K562 (cell line): Measurements from ENCODE around the gene LMBRD1. TPM values are rescaled to one million over a fixed set of nuclear protein-coding genes. Genes with fewer than 3 reads are reported as not detected.

Experiments used
- FOSL1 ChIP-seq: fragments of 200-800 bp; sonication (Bioruptor generic); conservative IDR thresholded peaks from 2 replicates; pipeline ENCODE4 v1.6.1; 2016; ENCODE audit warnings: missing genetic modification characterization, missing compliant biosample characterization
- FOXA3 ChIP-seq, 2 experiments: fragments of 450-650 bp in 1 of 2; sonication (generic) in 1 of 2; formaldehyde crosslinking; IDR thresholded peaks in 1 of 2; conservative IDR thresholded peaks in 1 of 2; 2 replicates each; pipeline versions ENCODE4 v1.4.0 to v1.8.0; 2020 to 2022; ENCODE audit warnings: mild to moderate bottlenecking in 2 of 2, missing genetic modification reagents in 1 of 2
- HDAC2 ChIP-seq: fragments of 450-650 bp; IDR thresholded peaks from 2 replicates; pipeline ENCODE4 v1.6.1; 2016; ENCODE audit warnings: mild to moderate bottlenecking
- JUND ChIP-seq, 2 experiments: IDR thresholded peaks; 2 replicates in 1 of 2; 3 replicates in 1 of 2; pipeline ENCODE4 v1.6.1; 2011; ENCODE audit warnings: borderline replicate concordance in 2 of 2, low read depth in 2 of 2, low read length in 2 of 2, improper control_type of control experiment in 1 of 2, missing biosample characterization in 1 of 2, missing genetic modification characterization in 1 of 2, missing genetic modification reagents in 1 of 2
- KDM1A ChIP-seq, 2 experiments: fragments of 450-650 bp; IDR thresholded peaks; 2 replicates each; pipeline ENCODE4 v1.6.1; 2016; ENCODE audit warnings: mild to moderate bottlenecking in 2 of 2
- MEF2D ChIP-seq: conservative IDR thresholded peaks from 2 replicates; pipeline ENCODE4 v1.6.1; 2016; ENCODE audit warnings: low read depth, missing genetic modification characterization, missing compliant biosample characterization
- NFIX ChIP-seq: fragments of 250-450 bp; sonication (Bioruptor Pico); IDR thresholded peaks from 2 replicates; pipeline ENCODE4 v1.4.0; 2020; ENCODE audit warnings: low read depth, mild to moderate bottlenecking, moderate library complexity
- PHB2 ChIP-seq: fragments of 450-650 bp; IDR thresholded peaks from 2 replicates; pipeline ENCODE4 v1.6.1; 2017; ENCODE audit warnings: low read depth
- RCOR1 ChIP-seq, 2 experiments: IDR thresholded peaks; 2 replicates each; pipeline ENCODE4 v1.6.1; 2012; ENCODE audit warnings: low read depth in 2 of 2, low read length in 2 of 2, borderline replicate concordance in 1 of 2, improper control_type of control experiment in 1 of 2
- ZNF133 ChIP-seq: fragments of 250-450 bp; sonication (Bioruptor Pico); IDR thresholded peaks from 2 replicates; pipeline ENCODE4 v1.4.0; 2020; ENCODE audit warnings: mild to moderate bottlenecking
- polyA plus RNA-seq, 8 experiments: library from polyadenylated mRNA; depleted of rRNA in 4 of 8; stranded (reverse) in 5 of 8; unstranded in 3 of 8; fragments of >200 nt; fragmentation: Nextera tagmentation in 2 of 8; fragmentation: Illumina TruSeq in 1 of 8; extraction: Ambion mirVana in 2 of 8; extraction: Trizol in 1 of 8; gene quantifications; 2 replicates each; pipeline versions ENCODE4 v1.2.1 to v1.2.3, GENCODE V29; 2011 to 2014; ENCODE audit warnings: inconsistent platforms in 1 of 8, missing spikeins in 1 of 8
- total RNA-seq, 7 experiments: library from RNA; depleted of rRNA in 6 of 7; stranded (reverse); fragments of >200 nt in 6 of 7; fragmentation: Illumina TruSeq in 2 of 7; extraction: Trizol in 2 of 7; gene quantifications; 2 replicates each; pipeline versions ENCODE4 v1.2.1 to v1.2.3, GENCODE V29; 2011 to 2021; ENCODE audit warnings: low replicate concordance in 1 of 7
- TF ChIP-seq, protein P1 (sequence below): sonication (generic); formaldehyde crosslinking; IDR thresholded peaks from 2 replicates; pipeline ENCODE4 v1.8.1; 2023; ENCODE audit warnings: missing genetic modification reagents, mild to moderate bottlenecking, borderline replicate concordance
- TF ChIP-seq, protein P2 (sequence below): sonication (generic); formaldehyde crosslinking; IDR thresholded peaks from 2 replicates; pipeline ENCODE4 v1.8.0; 2023; ENCODE audit warnings: missing genetic modification reagents, mild to moderate bottlenecking, borderline replicate concordance
- TF ChIP-seq, protein P3 (sequence below), 2 experiments: fragments of 150-350 bp in 1 of 2; IDR thresholded peaks; 2 replicates each; pipeline ENCODE4 v1.6.1; 2012 to 2016; ENCODE audit warnings: low read depth in 2 of 2, low read length in 2 of 2, mild to moderate bottlenecking in 1 of 2, moderate library complexity in 1 of 2

The LMBRD1 gene
- total and polyA plus RNA-seq, 9 of the 15 experiments (the other 6 are each of a cell fraction or from before 2014, with no cell fraction given), result 14.0 to 85.2 (median 26.5) TPM

DNA sequence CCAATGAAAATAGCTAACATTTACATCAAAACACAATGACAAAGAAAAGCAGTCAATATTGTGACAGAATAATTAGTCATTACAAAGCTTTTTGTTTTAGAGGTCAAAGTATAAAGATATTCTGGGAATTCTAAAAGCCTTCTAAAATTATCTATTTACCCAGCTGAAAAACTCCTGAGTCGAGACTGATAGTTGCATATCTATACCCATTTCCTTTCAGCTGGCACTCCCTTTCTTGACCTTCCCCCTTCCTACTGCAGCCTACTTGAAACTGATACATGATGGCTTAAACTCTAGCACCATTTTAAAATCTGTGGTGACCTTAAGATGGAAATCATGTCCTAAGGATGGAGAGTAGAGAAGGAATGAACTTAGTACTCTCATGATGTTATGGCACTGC is 38.6 kb downstream of the LMBRD1 start (continued):
- TF ChIP-seq, protein P1, sequence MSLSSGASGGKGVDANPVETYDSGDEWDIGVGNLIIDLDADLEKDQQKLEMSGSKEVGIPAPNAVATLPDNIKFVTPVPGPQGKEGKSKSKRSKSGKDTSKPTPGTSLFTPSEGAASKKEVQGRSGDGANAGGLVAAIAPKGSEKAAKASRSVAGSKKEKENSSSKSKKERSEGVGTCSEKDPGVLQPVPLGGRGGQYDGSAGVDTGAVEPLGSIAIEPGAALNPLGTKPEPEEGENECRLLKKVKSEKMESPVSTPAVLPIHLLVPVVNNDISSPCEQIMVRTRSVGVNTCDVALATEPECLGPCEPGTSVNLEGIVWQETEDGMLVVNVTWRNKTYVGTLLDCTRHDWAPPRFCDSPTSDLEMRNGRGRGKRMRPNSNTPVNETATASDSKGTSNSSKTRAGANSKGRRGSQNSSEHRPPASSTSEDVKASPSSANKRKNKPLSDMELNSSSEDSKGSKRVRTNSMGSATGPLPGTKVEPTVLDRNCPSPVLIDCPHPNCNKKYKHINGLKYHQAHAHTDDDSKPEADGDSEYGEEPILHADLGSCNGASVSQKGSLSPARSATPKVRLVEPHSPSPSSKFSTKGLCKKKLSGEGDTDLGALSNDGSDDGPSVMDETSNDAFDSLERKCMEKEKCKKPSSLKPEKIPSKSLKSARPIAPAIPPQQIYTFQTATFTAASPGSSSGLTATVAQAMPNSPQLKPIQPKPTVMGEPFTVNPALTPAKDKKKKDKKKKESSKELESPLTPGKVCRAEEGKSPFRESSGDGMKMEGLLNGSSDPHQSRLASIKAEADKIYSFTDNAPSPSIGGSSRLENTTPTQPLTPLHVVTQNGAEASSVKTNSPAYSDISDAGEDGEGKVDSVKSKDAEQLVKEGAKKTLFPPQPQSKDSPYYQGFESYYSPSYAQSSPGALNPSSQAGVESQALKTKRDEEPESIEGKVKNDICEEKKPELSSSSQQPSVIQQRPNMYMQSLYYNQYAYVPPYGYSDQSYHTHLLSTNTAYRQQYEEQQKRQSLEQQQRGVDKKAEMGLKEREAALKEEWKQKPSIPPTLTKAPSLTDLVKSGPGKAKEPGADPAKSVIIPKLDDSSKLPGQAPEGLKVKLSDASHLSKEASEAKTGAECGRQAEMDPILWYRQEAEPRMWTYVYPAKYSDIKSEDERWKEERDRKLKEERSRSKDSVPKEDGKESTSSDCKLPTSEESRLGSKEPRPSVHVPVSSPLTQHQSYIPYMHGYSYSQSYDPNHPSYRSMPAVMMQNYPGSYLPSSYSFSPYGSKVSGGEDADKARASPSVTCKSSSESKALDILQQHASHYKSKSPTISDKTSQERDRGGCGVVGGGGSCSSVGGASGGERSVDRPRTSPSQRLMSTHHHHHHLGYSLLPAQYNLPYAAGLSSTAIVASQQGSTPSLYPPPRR, result no peak
- TF ChIP-seq, protein P2, sequence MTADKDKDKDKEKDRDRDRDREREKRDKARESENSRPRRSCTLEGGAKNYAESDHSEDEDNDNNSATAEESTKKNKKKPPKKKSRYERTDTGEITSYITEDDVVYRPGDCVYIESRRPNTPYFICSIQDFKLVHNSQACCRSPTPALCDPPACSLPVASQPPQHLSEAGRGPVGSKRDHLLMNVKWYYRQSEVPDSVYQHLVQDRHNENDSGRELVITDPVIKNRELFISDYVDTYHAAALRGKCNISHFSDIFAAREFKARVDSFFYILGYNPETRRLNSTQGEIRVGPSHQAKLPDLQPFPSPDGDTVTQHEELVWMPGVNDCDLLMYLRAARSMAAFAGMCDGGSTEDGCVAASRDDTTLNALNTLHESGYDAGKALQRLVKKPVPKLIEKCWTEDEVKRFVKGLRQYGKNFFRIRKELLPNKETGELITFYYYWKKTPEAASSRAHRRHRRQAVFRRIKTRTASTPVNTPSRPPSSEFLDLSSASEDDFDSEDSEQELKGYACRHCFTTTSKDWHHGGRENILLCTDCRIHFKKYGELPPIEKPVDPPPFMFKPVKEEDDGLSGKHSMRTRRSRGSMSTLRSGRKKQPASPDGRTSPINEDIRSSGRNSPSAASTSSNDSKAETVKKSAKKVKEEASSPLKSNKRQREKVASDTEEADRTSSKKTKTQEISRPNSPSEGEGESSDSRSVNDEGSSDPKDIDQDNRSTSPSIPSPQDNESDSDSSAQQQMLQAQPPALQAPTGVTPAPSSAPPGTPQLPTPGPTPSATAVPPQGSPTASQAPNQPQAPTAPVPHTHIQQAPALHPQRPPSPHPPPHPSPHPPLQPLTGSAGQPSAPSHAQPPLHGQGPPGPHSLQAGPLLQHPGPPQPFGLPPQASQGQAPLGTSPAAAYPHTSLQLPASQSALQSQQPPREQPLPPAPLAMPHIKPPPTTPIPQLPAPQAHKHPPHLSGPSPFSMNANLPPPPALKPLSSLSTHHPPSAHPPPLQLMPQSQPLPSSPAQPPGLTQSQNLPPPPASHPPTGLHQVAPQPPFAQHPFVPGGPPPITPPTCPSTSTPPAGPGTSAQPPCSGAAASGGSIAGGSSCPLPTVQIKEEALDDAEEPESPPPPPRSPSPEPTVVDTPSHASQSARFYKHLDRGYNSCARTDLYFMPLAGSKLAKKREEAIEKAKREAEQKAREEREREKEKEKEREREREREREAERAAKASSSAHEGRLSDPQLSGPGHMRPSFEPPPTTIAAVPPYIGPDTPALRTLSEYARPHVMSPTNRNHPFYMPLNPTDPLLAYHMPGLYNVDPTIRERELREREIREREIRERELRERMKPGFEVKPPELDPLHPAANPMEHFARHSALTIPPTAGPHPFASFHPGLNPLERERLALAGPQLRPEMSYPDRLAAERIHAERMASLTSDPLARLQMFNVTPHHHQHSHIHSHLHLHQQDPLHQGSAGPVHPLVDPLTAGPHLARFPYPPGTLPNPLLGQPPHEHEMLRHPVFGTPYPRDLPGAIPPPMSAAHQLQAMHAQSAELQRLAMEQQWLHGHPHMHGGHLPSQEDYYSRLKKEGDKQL (CRISPR knock-in tag), result no peak
- no peak for TF ChIP-seq ZNF133 (CRISPR knock-in tag)
- peak; percentile 54; the same call in 1 of the 2 replicates for TF ChIP-seq JUND (IDR thresholded peaks at IDR 0.05; ENCODE audit: borderline replicate concordance, low read depth, low read length)
- no peak for TF ChIP-seq JUND (tag; IDR thresholded peaks at IDR 0.05; ENCODE audit: borderline replicate concordance, low read depth, low read length)
- TF ChIP-seq PHB2, result peak; percentile 62; the same call in 1 of the 2 replicates
- peak; percentile 89 for TF ChIP-seq MEF2D (tag)
- peak; percentile 76 for TF ChIP-seq FOSL1 (tag)
- TF ChIP-seq HDAC2, result peak; percentile 83
- peak; percentile 99 for TF ChIP-seq KDM1A (IDR thresholded peaks at IDR 0.05)
- no peak for TF ChIP-seq NFIX (CRISPR knock-in tag)
- TF ChIP-seq RCOR1 (IDR thresholded peaks at IDR 0.05; ENCODE audit: borderline replicate concordance in 1 of 2, low read depth in 2 of 2, low read length in 2 of 2), result peak; percentile 83 to 96
- TF ChIP-seq, protein P3, sequence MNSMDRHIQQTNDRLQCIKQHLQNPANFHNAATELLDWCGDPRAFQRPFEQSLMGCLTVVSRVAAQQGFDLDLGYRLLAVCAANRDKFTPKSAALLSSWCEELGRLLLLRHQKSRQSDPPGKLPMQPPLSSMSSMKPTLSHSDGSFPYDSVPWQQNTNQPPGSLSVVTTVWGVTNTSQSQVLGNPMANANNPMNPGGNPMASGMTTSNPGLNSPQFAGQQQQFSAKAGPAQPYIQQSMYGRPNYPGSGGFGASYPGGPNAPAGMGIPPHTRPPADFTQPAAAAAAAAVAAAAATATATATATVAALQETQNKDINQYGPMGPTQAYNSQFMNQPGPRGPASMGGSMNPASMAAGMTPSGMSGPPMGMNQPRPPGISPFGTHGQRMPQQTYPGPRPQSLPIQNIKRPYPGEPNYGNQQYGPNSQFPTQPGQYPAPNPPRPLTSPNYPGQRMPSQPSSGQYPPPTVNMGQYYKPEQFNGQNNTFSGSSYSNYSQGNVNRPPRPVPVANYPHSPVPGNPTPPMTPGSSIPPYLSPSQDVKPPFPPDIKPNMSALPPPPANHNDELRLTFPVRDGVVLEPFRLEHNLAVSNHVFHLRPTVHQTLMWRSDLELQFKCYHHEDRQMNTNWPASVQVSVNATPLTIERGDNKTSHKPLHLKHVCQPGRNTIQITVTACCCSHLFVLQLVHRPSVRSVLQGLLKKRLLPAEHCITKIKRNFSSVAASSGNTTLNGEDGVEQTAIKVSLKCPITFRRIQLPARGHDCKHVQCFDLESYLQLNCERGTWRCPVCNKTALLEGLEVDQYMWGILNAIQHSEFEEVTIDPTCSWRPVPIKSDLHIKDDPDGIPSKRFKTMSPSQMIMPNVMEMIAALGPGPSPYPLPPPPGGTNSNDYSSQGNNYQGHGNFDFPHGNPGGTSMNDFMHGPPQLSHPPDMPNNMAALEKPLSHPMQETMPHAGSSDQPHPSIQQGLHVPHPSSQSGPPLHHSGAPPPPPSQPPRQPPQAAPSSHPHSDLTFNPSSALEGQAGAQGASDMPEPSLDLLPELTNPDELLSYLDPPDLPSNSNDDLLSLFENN (IDR thresholded peaks at IDR 0.05; ENCODE audit: low read depth in 2 of 2, low read length in 2 of 2), result peak in 1 of 2 experiments; percentile 79; a peak in 1 of 4 replicates
- TF ChIP-seq FOXA3 (CRISPR knock-in tag; conservative IDR thresholded peaks at IDR 0.05 in 1 of 2, IDR thresholded peaks at IDR 0.05 in 1 of 2), result peak; percentile 87 to 97; a peak in 3 of 4 replicates
